DOHH2 (cell line): ENCODE measurements around the gene PLEKHJ1.

Experiments used
- EZH2phosphoT487 ChIP-seq: fragments of 200-600 bp; sonication (generic); IDR thresholded peaks from 2 replicates; pipeline ENCODE4 v1.6.1; 2017; ENCODE audit warnings: borderline replicate concordance, mild to moderate bottlenecking, antibody characterized with exemption, low read length, moderate library complexity, mixed read lengths
- TF ChIP-seq, protein P1 (sequence below): fragments of 200-600 bp; sonication (generic); IDR thresholded peaks from one replicate; pipeline ENCODE4 v1.5.1; 2014; ENCODE audit warnings: antibody characterized with exemption, mild to moderate bottlenecking, low read depth, low read length; ENCODE audit not compliant: poor library complexity, severe bottlenecking

DNA sequence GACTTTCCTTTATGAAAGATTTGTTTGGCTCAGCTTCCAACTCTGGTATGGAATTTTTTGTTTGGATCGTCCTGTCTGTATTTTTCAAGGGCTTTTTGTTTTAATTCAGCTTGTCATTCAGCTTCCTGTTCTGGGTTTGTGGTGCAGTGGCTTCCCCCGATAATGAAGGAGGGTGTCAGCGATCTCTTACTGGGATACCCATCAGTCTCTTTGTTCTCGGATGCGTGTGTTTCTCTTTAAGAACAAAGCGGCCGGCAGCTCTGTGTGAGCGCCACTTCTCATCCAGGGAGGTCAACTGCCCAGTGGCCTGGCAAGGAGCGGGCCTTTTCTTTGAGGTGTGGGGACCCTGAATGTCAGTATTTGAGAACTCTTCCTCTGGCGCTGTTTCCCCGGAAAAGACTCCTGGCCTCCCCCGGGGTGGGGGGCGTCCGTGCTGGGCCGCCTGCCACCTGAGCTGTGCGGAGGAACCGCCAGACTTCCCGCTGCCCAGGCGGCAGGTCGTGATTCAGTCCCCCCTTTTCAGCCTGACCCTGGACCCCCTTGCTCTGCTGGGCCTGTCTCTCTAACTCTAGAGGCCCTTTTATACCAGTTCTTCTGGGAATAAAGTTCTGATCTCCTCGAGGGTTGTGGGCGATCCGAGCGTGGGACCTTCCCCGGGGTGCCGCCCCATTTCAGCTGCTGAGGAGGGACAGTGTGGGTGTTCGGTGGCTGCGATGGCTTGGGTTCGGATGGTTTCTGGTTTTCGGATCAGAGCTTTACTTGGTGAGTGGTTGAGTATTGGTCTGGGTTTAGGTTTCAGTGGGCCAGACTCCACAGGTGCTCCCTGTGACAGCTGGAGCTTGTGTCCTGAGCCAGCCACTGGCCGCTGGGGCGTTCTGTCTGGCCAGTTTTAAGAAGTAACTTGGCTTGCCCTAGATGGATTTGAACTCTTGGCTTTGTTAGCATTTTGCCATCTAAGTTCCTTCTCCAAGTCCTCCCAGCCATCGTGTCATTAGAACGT lies 3.9 kb upstream of the PLEKHJ1 start:
- TF ChIP-seq, protein P1, sequence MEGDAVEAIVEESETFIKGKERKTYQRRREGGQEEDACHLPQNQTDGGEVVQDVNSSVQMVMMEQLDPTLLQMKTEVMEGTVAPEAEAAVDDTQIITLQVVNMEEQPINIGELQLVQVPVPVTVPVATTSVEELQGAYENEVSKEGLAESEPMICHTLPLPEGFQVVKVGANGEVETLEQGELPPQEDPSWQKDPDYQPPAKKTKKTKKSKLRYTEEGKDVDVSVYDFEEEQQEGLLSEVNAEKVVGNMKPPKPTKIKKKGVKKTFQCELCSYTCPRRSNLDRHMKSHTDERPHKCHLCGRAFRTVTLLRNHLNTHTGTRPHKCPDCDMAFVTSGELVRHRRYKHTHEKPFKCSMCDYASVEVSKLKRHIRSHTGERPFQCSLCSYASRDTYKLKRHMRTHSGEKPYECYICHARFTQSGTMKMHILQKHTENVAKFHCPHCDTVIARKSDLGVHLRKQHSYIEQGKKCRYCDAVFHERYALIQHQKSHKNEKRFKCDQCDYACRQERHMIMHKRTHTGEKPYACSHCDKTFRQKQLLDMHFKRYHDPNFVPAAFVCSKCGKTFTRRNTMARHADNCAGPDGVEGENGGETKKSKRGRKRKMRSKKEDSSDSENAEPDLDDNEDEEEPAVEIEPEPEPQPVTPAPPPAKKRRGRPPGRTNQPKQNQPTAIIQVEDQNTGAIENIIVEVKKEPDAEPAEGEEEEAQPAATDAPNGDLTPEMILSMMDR, result no peak
- no peak for TF ChIP-seq EZH2phosphoT487
